Measurements from ENCODE around the gene NPIPB5. TPM values are rescaled to one million over a fixed set of nuclear protein-coding genes. Genes with fewer than 3 reads are reported as not detected.

NPIPB5 gene
- total RNA-seq: 41.0 and 90.3 TPM in 2 replicates

GRCh38 chr16:22510591-22510990 lies at the start of gene NPIPB5:
TSS of gene NPIPB5 (plus strand) at chr16:22510891. CDS start at chr16:22513802, 2,911 bp downstream.

Other genes with a start within 250 kb of the NPIPB5 start
- 30.8 and 47.3 TPM in 2 replicates for gene POLR3E, start 213.5 kb upstream of the NPIPB5 start, total RNA-seq
- gene CDR2, start 136.3 kb upstream of the NPIPB5 start, total RNA-seq: 47.9 and 50.2 TPM in 2 replicates

All from aortic smooth muscle cell (primary cell).